GM21447 (cell line): ENCODE measurements around the gene IGDCC3.
A peak's percentile ranks its signal among the peaks of the same experiment; 100 is the strongest.

ENCODE experiments used
- ATAC-seq: cut with Tn5 transposase; IDR thresholded peaks from one replicate; pipeline ENCODE4 v1.9.1; 2021; ENCODE audit not compliant: unreplicated experiment

IGDCC3 gene

GRCh38 chr15:65329288-65329983 lies 48.4 kb downstream of the IGDCC3 start:
- ATAC-seq, result no peak

GRCh38 chr15:65328506-65329287 lies 49.1 kb downstream of the IGDCC3 start:
- no peak for ATAC-seq

GRCh38 chr15:65327651-65328393 lies 50.0 kb downstream of the IGDCC3 start:
- no peak for ATAC-seq

- no peak for ATAC-seq
Observed at GRCh38 chr15:65326818-65327217, 51.0 kb downstream of the IGDCC3 start.

GRCh38 chr15:65326117-65326526 lies 51.7 kb downstream of the IGDCC3 start:
- no peak for ATAC-seq

GRCh38 chr15:65323071-65323511 lies 54.7 kb downstream of the IGDCC3 start:
- ATAC-seq, result no peak

GRCh38 chr15:65318870-65319356 lies 58.9 kb downstream of the IGDCC3 start:
- peak; percentile 61 for ATAC-seq

- no peak for ATAC-seq
Observed at GRCh38 chr15:65312400-65312916, 65.3 kb downstream of the IGDCC3 start.

- no peak for ATAC-seq
Observed at GRCh38 chr15:65311760-65312159, 66.0 kb downstream of the IGDCC3 start.

GRCh38 chr15:65310431-65311137 lies 67.2 kb downstream of the IGDCC3 start:
- no peak for ATAC-seq

GRCh38 chr15:65309882-65310418 lies 67.9 kb downstream of the IGDCC3 start:
- ATAC-seq, result no peak

GRCh38 chr15:65307978-65308377 lies 69.8 kb downstream of the IGDCC3 start:
- ATAC-seq, result no peak

- no peak for ATAC-seq
Observed at GRCh38 chr15:65306551-65306950, 71.3 kb downstream of the IGDCC3 start.

- no peak for ATAC-seq
Observed at GRCh38 chr15:65305776-65306175, 72.0 kb downstream of the IGDCC3 start.

GRCh38 chr15:65305150-65305758 lies 72.5 kb downstream of the IGDCC3 start:
- peak; percentile 28 for ATAC-seq

- ATAC-seq, result peak; percentile 67
Observed at GRCh38 chr15:65304381-65305149, 73.2 kb downstream of the IGDCC3 start, which contains the start of gene RNU5B-1. Gene RNU5B-1 (plus strand): TSS chr15:65304677.

- peak; percentile 21 for ATAC-seq
Observed at GRCh38 chr15:65303687-65304380, 74.0 kb downstream of the IGDCC3 start.

- no peak for ATAC-seq
Observed at GRCh38 chr15:65302061-65302460, 75.7 kb downstream of the IGDCC3 start.
